Esophagus muscularis mucosa (tissue), 4 donors: ENCODE results near the gene DGKG.

Experiments
- CTCF ChIP-seq, 3 experiments: fragments of 200-600 bp in 2 of 3; fragments of 450-650 bp in 1 of 3; sonication (generic) in 2 of 3; IDR thresholded peaks; one replicate each; pipeline ENCODE4 v1.5.1; 2017 to 2019; ENCODE audit warnings: antibody characterized with exemption in 3 of 3, mild to moderate bottlenecking in 2 of 3, moderate library complexity in 1 of 3
- EP300 ChIP-seq: sonication (generic); formaldehyde crosslinking; IDR thresholded peaks from one replicate; pipeline ENCODE4 v1.6.1; 2017; ENCODE audit warnings: antibody characterized with exemption
- POLR2A ChIP-seq: fragments of 450-650 bp; IDR thresholded peaks from one replicate; pipeline ENCODE4 v1.6.1; 2017; ENCODE audit warnings: antibody characterized with exemption, moderate library complexity, mild to moderate bottlenecking, low read depth

- TF ChIP-seq CTCF (IDR thresholded peaks at IDR 0.05) (no peak), EP300 (no peak), POLR2A (no peak)
These were observed 259.3 kb downstream of the DGKG start for GRCh38 chr3:186102687-186103086.
